Memory B cell (primary cell): ENCODE results near the gene BRIP1.
"Not testable (repeated sequence)": the region's sequence is repeated elsewhere in the genome, so short reads cannot be mapped to it uniquely, and the experiment has no call there.

Experiments
- ATAC-seq: fragments of 150-1000 bp; cut with Tn5 transposase; 2 replicates; pipeline ENCODE4 v1.10.0; 2021; ENCODE audit warnings: low read depth, mild to moderate bottlenecking, moderate library complexity
- DNase-seq, 2 donors: peaks; one replicate each; pipeline ENCODE4 v3.0.0; 2022; ENCODE audit warnings: low spot score in 2 of 2
- H3K27ac Mint-ChIP-seq: one replicate; pipeline ENCODE4 v1.8.0; 2022; ENCODE audit warnings: mild to moderate bottlenecking, moderate library complexity, mixed read lengths
- H3K27me3 Mint-ChIP-seq: one replicate; pipeline ENCODE4 v1.8.0; 2022; ENCODE audit warnings: mixed read lengths
- H3K36me3 Mint-ChIP-seq: one replicate; pipeline ENCODE4 v1.8.0; 2022; ENCODE audit warnings: mild to moderate bottlenecking, mixed read lengths
- H3K4me1 Mint-ChIP-seq: one replicate; pipeline ENCODE4 v1.8.0; 2022; ENCODE audit warnings: mixed read lengths
- H3K4me3 Mint-ChIP-seq: one replicate; pipeline ENCODE4 v1.8.0; 2022; ENCODE audit warnings: mild to moderate bottlenecking, moderate library complexity, mixed read lengths
- H3K9me3 Mint-ChIP-seq: one replicate; pipeline ENCODE4 v1.8.0; 2022; ENCODE audit warnings: mixed read lengths

BRIP1 gene

GRCh38 chr17:61862975-61863800, at the start of gene BRIP1:
TSS of gene BRIP1 (minus strand) at chr17:61863528. CDS start at chr17:61861539, 1,989 bp downstream.
- Mint-ChIP-seq H3K27me3 (no peaks in the 10 kb centered on the region), H3K4me3 (peak within 1 kb of the TSS; percentile 94), H3K27ac (peak within 1 kb of the TSS; percentile 85), H3K9me3 (no peaks in the 10 kb centered on the region), H3K36me3 (no peaks in the 10 kb centered on the region), H3K4me1 (peaks cover 9% of the 10 kb centered on the region)
- DNase-seq (peak; percentile 63 to 64), ATAC-seq (peak; percentile 97)

- no peak for DNase-seq
- H3K27ac Mint-ChIP-seq, result no peak overlapping the region
- no peak overlapping the region for H3K4me3 Mint-ChIP-seq
- no peaks in the 10 kb centered on the region for H3K9me3 Mint-ChIP-seq
- peaks cover 3% of the 10 kb centered on the region for H3K4me1 Mint-ChIP-seq
- no peak for ATAC-seq
- H3K36me3 Mint-ChIP-seq, result peaks cover 24% of the 10 kb centered on the region
- H3K27me3 Mint-ChIP-seq, result no peaks in the 10 kb centered on the region
Observed at GRCh38 chr17:61908292-61909037, 45.1 kb upstream of the BRIP1 start.

- Mint-ChIP-seq H3K4me1 (peaks cover 3% of the 10 kb centered on the region), H3K27ac (peak overlapping the region; percentile 28), H3K4me3 (no peak overlapping the region), H3K9me3 (no peaks in the 10 kb centered on the region), H3K36me3 (peaks cover 28% of the 10 kb centered on the region), H3K27me3 (no peaks in the 10 kb centered on the region)
- DNase-seq (no peak), ATAC-seq (no peak)
Observed at GRCh38 chr17:61907361-61907760, 44.0 kb upstream of the BRIP1 start.

- DNase-seq (peak in 1 of 2 donors; percentile 3), ATAC-seq (peak; percentile 93)
- Mint-ChIP-seq H3K27me3 (no peaks in the 10 kb centered on the region), H3K27ac (peak overlapping the region; percentile 72), H3K4me3 (peak overlapping the region; percentile 49), H3K4me1 (peaks cover 3% of the 10 kb centered on the region), H3K9me3 (no peaks in the 10 kb centered on the region), H3K36me3 (peaks cover 20% of the 10 kb centered on the region)
Observed at GRCh38 chr17:61904094-61904710, 40.9 kb upstream of the BRIP1 start.

GRCh38 chr17:61903251-61903650, 39.9 kb upstream of the BRIP1 start:
- H3K27ac Mint-ChIP-seq, result peak overlapping the region; percentile 72
- no peak for ATAC-seq
- peaks cover 3% of the 10 kb centered on the region for H3K4me1 Mint-ChIP-seq
- H3K36me3 Mint-ChIP-seq, result peaks cover 20% of the 10 kb centered on the region
- H3K27me3 Mint-ChIP-seq, result no peaks in the 10 kb centered on the region
- DNase-seq, result no peak
- H3K4me3 Mint-ChIP-seq, result no peak overlapping the region
- no peaks in the 10 kb centered on the region for H3K9me3 Mint-ChIP-seq

GRCh38 chr17:61897548-61898180, 34.3 kb upstream of the BRIP1 start:
- H3K4me1 Mint-ChIP-seq, result no peaks in the 10 kb centered on the region

GRCh38 chr17:61895391-61895790, 32.1 kb upstream of the BRIP1 start:
- no peaks in the 10 kb centered on the region for H3K27me3 Mint-ChIP-seq
- H3K36me3 Mint-ChIP-seq, result peaks cover 15% of the 10 kb centered on the region
- no peak for ATAC-seq
- H3K4me3 Mint-ChIP-seq, result no peak overlapping the region
- no peak overlapping the region for H3K27ac Mint-ChIP-seq
- no peaks in the 10 kb centered on the region for H3K4me1 Mint-ChIP-seq
- DNase-seq, result no peak
- H3K9me3 Mint-ChIP-seq, result no peaks in the 10 kb centered on the region

More at GRCh38 chr17:61897548-61898180, 34.3 kb upstream of the BRIP1 start:
- ATAC-seq (no peak), DNase-seq (no peak)
- no peak overlapping the region for H3K4me3 Mint-ChIP-seq
- peaks cover 14% of the 10 kb centered on the region for H3K36me3 Mint-ChIP-seq
- H3K9me3 Mint-ChIP-seq, result no peaks in the 10 kb centered on the region
- no peak overlapping the region for H3K27ac Mint-ChIP-seq
- H3K27me3 Mint-ChIP-seq, result no peaks in the 10 kb centered on the region

- peaks cover 12% of the 10 kb centered on the region for H3K36me3 Mint-ChIP-seq
- H3K4me3 Mint-ChIP-seq, H3K9me3 Mint-ChIP-seq, H3K27ac Mint-ChIP-seq, H3K4me1 Mint-ChIP-seq, ATAC-seq, H3K27me3 Mint-ChIP-seq, DNase-seq: not testable (repeated sequence)
Observed at GRCh38 chr17:61894310-61894709, 31.0 kb upstream of the BRIP1 start.

GRCh38 chr17:61887733-61888132, 24.4 kb upstream of the BRIP1 start:
- H3K9me3 Mint-ChIP-seq, DNase-seq, ATAC-seq, H3K27ac Mint-ChIP-seq, H3K4me1 Mint-ChIP-seq, H3K27me3 Mint-ChIP-seq, H3K4me3 Mint-ChIP-seq: not testable (repeated sequence)
- peaks cover 18% of the 10 kb centered on the region for H3K36me3 Mint-ChIP-seq

GRCh38 chr17:61885865-61886264, 22.5 kb upstream of the BRIP1 start:
- H3K4me3 Mint-ChIP-seq, H3K4me1 Mint-ChIP-seq, DNase-seq, H3K9me3 Mint-ChIP-seq, H3K27me3 Mint-ChIP-seq, H3K27ac Mint-ChIP-seq, ATAC-seq: not testable (repeated sequence)
- H3K36me3 Mint-ChIP-seq, result peaks cover 21% of the 10 kb centered on the region

- DNase-seq, result no peak
- no peak overlapping the region for H3K27ac Mint-ChIP-seq
- H3K36me3 Mint-ChIP-seq, result peaks cover 22% of the 10 kb centered on the region
- H3K27me3 Mint-ChIP-seq, result no peaks in the 10 kb centered on the region
- H3K4me3 Mint-ChIP-seq, result no peak overlapping the region
- H3K9me3 Mint-ChIP-seq, result no peaks in the 10 kb centered on the region
- ATAC-seq, result no peak
- no peaks in the 10 kb centered on the region for H3K4me1 Mint-ChIP-seq
Observed at GRCh38 chr17:61884864-61885263, 21.5 kb upstream of the BRIP1 start.

GRCh38 chr17:61880589-61881102, 17.3 kb upstream of the BRIP1 start:
- Mint-ChIP-seq H3K4me1 (no peaks in the 10 kb centered on the region), H3K4me3 (no peak overlapping the region), H3K27ac (no peak overlapping the region), H3K9me3 (no peaks in the 10 kb centered on the region), H3K36me3 (peaks cover 15% of the 10 kb centered on the region), H3K27me3 (no peaks in the 10 kb centered on the region)
- ATAC-seq (no peak), DNase-seq (no peak)

- peaks cover 13% of the 10 kb centered on the region for H3K36me3 Mint-ChIP-seq
- no peaks in the 10 kb centered on the region for H3K27me3 Mint-ChIP-seq
- no peaks in the 10 kb centered on the region for H3K9me3 Mint-ChIP-seq
- no peak for ATAC-seq
- no peak overlapping the region for H3K27ac Mint-ChIP-seq
- DNase-seq, result no peak
- peaks cover under 1% of the 10 kb centered on the region for H3K4me1 Mint-ChIP-seq
- H3K4me3 Mint-ChIP-seq, result no peak overlapping the region
Observed at GRCh38 chr17:61878984-61879612, 15.8 kb upstream of the BRIP1 start.
